Ovary (tissue), 9 donors: ENCODE data around the gene SLC4A7. TPM values are rescaled to one million over a fixed set of nuclear protein-coding genes. Genes with fewer than 3 reads are reported as not detected.

Source experiments
- DNase-seq, 5 donors: peaks; one replicate each; pipeline ENCODE4 v3.0.0-alpha.2; 2019 to 2020
- H3K27ac ChIP-seq, 2 donors: fragments of 200-600 bp; one replicate each; pipeline versions ENCODE4 v1.5.1 to v1.8.0; 2019 to 2022
- H3K27me3 ChIP-seq: fragments of 200-600 bp; one replicate; pipeline ENCODE4 v1.8.0; 2022
- H3K36me3 ChIP-seq: fragments of 200-600 bp; sonication (generic); one replicate; pipeline ENCODE4 v1.5.1; 2019
- H3K4me1 ChIP-seq: one replicate; pipeline ENCODE4 v1.8.1; 2013; ENCODE audit warnings: mild to moderate bottlenecking, moderate library complexity; ENCODE audit not compliant: insufficient read depth
- H3K4me3 ChIP-seq: fragments of 200-600 bp; sonication (generic); one replicate; pipeline ENCODE4 v1.5.1; 2017
- H3K9me3 ChIP-seq, 2 donors: fragments of 200-600 bp in 1 of 2; sonication (generic) in 1 of 2; one replicate each; pipeline versions ENCODE4 v1.5.1 to v1.8.1; 2013 to 2019; ENCODE audit warnings: mild to moderate bottlenecking in 1 of 2, moderate library complexity in 1 of 2
- CTCF ChIP-seq, 3 donors: fragments of 450-650 bp in 2 of 3; fragments of 200-600 bp in 1 of 3; IDR thresholded peaks; one replicate each; pipeline versions ENCODE4 v1.5.1 to v1.8.0; 2016 to 2022; ENCODE audit warnings: antibody characterized with exemption in 3 of 3, mild to moderate bottlenecking in 1 of 3
- EP300 ChIP-seq: sonication (generic); formaldehyde crosslinking; IDR thresholded peaks from one replicate; pipeline ENCODE4 v1.6.1; 2017; ENCODE audit warnings: antibody characterized with exemption
- POLR2A ChIP-seq: fragments of 450-650 bp; IDR thresholded peaks from one replicate; pipeline ENCODE4 v1.6.1; 2017; ENCODE audit warnings: antibody characterized with exemption, mild to moderate bottlenecking, moderate library complexity
- WGBS, 3 donors: extraction: QIAGEN DNeasy Blood & Tissue Kit in 1 of 3; methylation state at CpG; one replicate each; pipeline versions ENCODE4 v1.1.5 to v1.1.7; 2013 to 2017; 5-methylcytosine and 5-hydroxymethylcytosine counted together
- intact Hi-C, 4 donors: fragments of 100-400 bp; cut with DNase I; formaldehyde crosslinking; loops; one replicate each; pipeline versions ENCODE4 v1.11.0 to v1.15.1; 2022 to 2023
- polyA plus RNA-seq, 2 donors: library from polyadenylated mRNA; stranded (reverse); fragments of 200-250 nt in 1 of 2; fragments of 350-450 nt in 1 of 2; fragmentation: Illumina TruSeq in 1 of 2; extraction: RNeasy Lipid Tissue Mini Kit (QIAGEN cat#74804) in 1 of 2; gene quantifications; one replicate each; pipeline ENCODE4 v1.2.3, GENCODE V29; 2013 to 2014
- total RNA-seq, 7 donors: library from RNA; depleted of rRNA in 2 of 7; stranded (reverse); fragments of >200 nt in 2 of 7; fragmentation: NEBNext Ultra II Directional in 3 of 7; extraction: Animal tissue kit (Norgen Biotek cat#: 25700) in 3 of 7; gene quantifications; one replicate each; pipeline versions ENCODE4 v1.1.0 to v1.2.4, GENCODE V29; 2016 to 2023
- donor health status: DM: no; HTN: no; CAD: no; lungs with moderate emphysema.
- donor health status: DM: no; HTN: no; CAD: no.
- donor health status: Bipolar disorder and iron deficiency.
- donor health status: DM: yes; HTN: yes; CAD: no.
- donor health status: DM: no; HTN: no; CAD: no.
- donor health status: DM: yes; HTN: yes; CAD: no.

Gene SLC4A7
- total and polyA plus RNA-seq, 9 donors: 4.5 to 26.7 (median 22.7) TPM

DNA sequence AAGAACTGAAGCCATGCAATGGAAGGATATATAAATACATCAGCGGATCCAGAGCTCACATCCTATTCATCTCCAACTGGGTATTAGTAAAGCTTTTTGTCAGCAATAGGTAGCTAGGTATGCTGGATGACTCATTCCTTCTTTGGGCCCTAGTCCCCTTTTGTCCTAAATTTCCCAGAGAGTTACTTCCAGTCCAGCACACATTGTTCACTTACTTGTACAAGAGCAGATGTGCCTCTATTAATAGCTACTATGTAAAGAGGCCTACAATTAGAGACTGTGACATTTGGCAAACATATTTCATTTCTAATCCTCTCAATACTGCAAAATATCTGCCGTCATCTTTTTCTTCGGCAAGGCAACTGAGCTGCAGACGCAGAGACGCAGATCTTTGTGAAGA is 1.7 kb upstream of the SLC4A7 start:
- intact Hi-C loops: no loop called here
- no peak for TF ChIP-seq EP300
- TF ChIP-seq CTCF (IDR thresholded peaks at IDR 0.05): no peak
- TF ChIP-seq POLR2A: no peak
- H3K4me1 ChIP-seq: no peaks in the 10 kb centered on the region

DNA sequence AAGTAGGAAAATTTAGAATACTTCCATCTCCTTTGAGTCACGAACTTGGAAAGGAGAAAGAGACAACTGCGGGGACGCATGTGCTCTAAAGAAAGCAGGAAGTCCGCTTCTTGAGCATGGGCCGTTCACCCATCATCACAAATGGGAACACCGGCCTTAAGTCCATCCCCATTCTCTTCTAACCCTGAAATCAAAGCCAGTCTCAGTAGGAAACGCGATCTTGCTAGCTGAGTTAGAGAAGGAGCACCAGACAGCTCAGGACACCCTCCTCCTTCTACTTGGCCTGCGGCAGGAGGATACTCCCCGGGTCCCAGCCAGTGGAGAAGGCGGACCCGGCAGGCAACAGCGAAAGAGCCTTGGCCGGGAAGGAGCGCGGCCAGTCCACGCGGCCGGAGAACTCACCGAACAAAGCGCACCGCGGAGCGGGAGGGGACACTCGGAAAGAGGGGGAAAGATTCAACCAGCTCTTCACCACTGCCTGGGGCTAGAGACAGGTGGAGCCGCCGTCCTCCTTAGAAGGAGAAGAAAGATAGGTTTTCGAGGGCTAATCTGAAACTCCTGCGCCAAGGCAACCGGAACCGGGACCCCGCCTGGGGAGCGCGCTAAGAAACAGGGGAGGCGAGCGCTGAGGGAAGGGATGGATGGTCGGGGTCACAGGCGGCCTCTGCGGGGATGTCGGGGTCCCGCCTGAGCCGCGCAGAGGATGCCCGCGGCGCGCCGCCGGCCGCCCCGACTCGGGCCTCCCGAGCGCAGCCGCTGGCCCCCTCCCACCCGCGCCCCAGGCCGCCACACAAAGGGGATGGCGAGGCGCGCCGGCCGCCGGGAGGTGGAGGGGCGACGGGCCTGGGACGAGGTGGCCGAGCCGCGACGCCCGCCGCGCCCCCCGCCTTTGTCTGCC is 818 bp downstream of the SLC4A7 start:
- H3K36me3 ChIP-seq: no peaks in the 10 kb centered on the region
- H3K27ac ChIP-seq: peak overlapping the region; percentile 94 to 96
- H3K9me3 ChIP-seq: no peaks in the 10 kb centered on the region
- H3K4me1 ChIP-seq: no peaks in the 10 kb centered on the region
- no peak for TF ChIP-seq POLR2A
- TF ChIP-seq CTCF (IDR thresholded peaks at IDR 0.05): no peak
- no peak for TF ChIP-seq EP300
- H3K27me3 ChIP-seq: no peaks in the 10 kb centered on the region
- WGBS, 3 donors: 0 to 1% (median 1%) methylated on average over 38 to 73 of the region's 75 CpGs
- DNase-seq: peak; percentile 33 to 72 (median 61)
- intact Hi-C loops: no loop called here
- H3K4me3 ChIP-seq: peak overlapping the region; percentile 71

More for the DNA sequence above, 1.7 kb upstream of the SLC4A7 start:
- Histone ChIP-seq H3K36me3 (no peaks in the 10 kb centered on the region), H3K27me3 (no peaks in the 10 kb centered on the region), H3K27ac (no peak overlapping the region), H3K9me3 (no peaks in the 10 kb centered on the region), H3K4me3 (no peak overlapping the region)
- 74 to 80% (median 74%) methylated on average over 5 of the region's 5 CpGs for WGBS, 3 donors
- DNase-seq: no peak

DNA sequence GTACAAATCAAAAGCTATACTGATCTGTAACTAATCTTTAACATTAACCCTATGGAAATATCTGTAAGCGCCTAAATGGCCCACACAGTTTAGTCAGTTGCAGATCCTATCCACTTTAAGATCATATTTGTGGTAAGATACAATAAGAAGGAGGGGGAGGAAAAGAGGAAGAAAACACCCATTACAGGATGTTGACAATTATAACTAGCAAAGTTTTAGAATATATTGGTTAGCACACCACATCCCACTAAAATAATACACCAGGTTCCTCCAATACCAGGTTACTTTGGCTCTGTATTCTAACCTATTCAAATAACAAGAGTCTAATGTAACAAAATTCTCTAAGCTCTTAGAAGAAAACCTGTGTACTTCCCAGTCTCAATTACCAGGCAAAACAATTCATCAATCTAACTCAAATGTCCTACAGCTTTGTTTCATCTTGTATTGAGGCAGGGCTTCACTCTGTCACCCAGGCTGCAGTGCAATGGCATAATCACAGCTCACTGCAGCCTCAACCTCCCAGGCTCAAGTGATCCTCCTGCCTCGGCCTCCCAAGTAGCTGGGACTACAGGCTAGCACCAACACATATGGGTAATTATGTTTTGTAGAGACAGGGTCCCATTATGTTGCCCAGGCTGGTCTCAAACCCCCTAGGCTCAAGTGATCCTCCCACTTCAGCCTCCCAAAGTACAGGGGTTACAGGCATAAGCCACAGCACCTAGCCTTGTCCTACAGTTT is 4.2 kb downstream of the SLC4A7 start:
- no peak overlapping the region for H3K4me3 ChIP-seq
- no peak overlapping the region for H3K27ac ChIP-seq
- DNase-seq: no peak
- no peaks in the 10 kb centered on the region for H3K36me3 ChIP-seq
- H3K9me3 ChIP-seq: no peaks in the 10 kb centered on the region
- no peaks in the 10 kb centered on the region for H3K27me3 ChIP-seq
- TF ChIP-seq CTCF (IDR thresholded peaks at IDR 0.05): no peak
- no peak for TF ChIP-seq POLR2A
- no peak for TF ChIP-seq EP300
- WGBS, 3 donors: 97 to 98% (median 97%) methylated on average over 2 of the region's 2 CpGs
- intact Hi-C loops: no loop called here
- no peaks in the 10 kb centered on the region for H3K4me1 ChIP-seq

- no peak overlapping the region for H3K27ac ChIP-seq
- H3K9me3 ChIP-seq: no peaks in the 10 kb centered on the region
- H3K27me3 ChIP-seq: no peaks in the 10 kb centered on the region
- TF ChIP-seq POLR2A: no peak
- H3K36me3 ChIP-seq: no peaks in the 10 kb centered on the region
- no peak for DNase-seq
- no peaks in the 10 kb centered on the region for H3K4me1 ChIP-seq
- no peak overlapping the region for H3K4me3 ChIP-seq
- intact Hi-C loops: loop anchor here in 2 of 4 donors (5.0 kb wide), 1 partner anchor 160 kb away; no protein-coding TSS in a partner anchor
- 85 to 90% (median 87%) methylated on average over 6 of the region's 6 CpGs for WGBS, 3 donors
Measured at GRCh38 chr3:27471923-27472550, 12.1 kb downstream of the SLC4A7 start.
